Lower leg skin (tissue), 4 donors: Measurements from ENCODE around the gene SERINC5. TPM values are rescaled to one million over a fixed set of nuclear protein-coding genes. Genes with fewer than 3 reads are reported as not detected.
"Not testable (repeated sequence)": the region's sequence is repeated elsewhere in the genome, so short reads cannot be mapped to it uniquely, and the experiment has no call there.

Experiments
- DNase-seq, 2 donors: peaks; one replicate each; pipeline ENCODE4 v3.0.0-alpha.2; 2019; ENCODE audit warnings: low spot score in 2 of 2
- H3K4me3 ChIP-seq: fragments of 200-600 bp; sonication (generic); 2 replicates; pipeline ENCODE4 v1.5.1; 2017; ENCODE audit warnings: mild to moderate bottlenecking, low read depth; ENCODE audit not compliant: poor library complexity, severe bottlenecking
- CTCF ChIP-seq, 3 donors: fragments of 450-650 bp; IDR thresholded peaks; one replicate each; pipeline ENCODE4 v1.5.1; 2016; ENCODE audit warnings: antibody characterized with exemption in 3 of 3, mild to moderate bottlenecking in 3 of 3, moderate library complexity in 2 of 3
- POLR2A ChIP-seq, 2 donors: fragments of 450-650 bp; IDR thresholded peaks; one replicate each; pipeline ENCODE4 v1.6.1; 2016 to 2017; ENCODE audit warnings: antibody characterized with exemption in 2 of 2, mild to moderate bottlenecking in 1 of 2, moderate library complexity in 1 of 2
- WGBS, 2 donors: methylation state at CpG; one replicate each; pipeline ENCODE4 v1.1.5; 2018; 5-methylcytosine and 5-hydroxymethylcytosine counted together
- intact Hi-C: fragments of 100-400 bp; cut with DNase I; formaldehyde crosslinking; loops from one replicate; pipeline ENCODE4 v1.15.0; 2023; ENCODE audit warnings: low total_unique reads
- total RNA-seq, 4 donors: library from RNA; depleted of rRNA; stranded (reverse); fragments of >200 nt; gene quantifications; one replicate each; pipeline ENCODE4 v1.1.0, GENCODE V29; 2016

SERINC5 gene
- total RNA-seq: 10 to 100 TPM; 49.6 to 61.4 (median 56.3) TPM

- H3K4me3 ChIP-seq: peak within 1 kb of the TSS; percentile 60
- TF ChIP-seq CTCF (IDR thresholded peaks at IDR 0.05): no peak
- peak in 1 of 2 donors; percentile 61 for TF ChIP-seq POLR2A (IDR thresholded peaks at IDR 0.05)
- 0 to 1% methylated on average over 23 to 39 of the region's 87 CpGs for WGBS, 2 donors
- peak; percentile 75 to 96 for DNase-seq
- intact Hi-C loops: no loop called here
Measured at GRCh38 chr5:80255811-80256712, at the start of gene SERINC5. TSS of gene SERINC5 (minus strand) at chr5:80256048. CDS start at chr5:80255922, 126 bp downstream.

GRCh38 chr5:80302636-80303035 lies 46.8 kb upstream of the SERINC5 start:
- DNase-seq: no peak
- WGBS, 2 donors: 90 to 94% methylated on average over 11 of the region's 11 CpGs
- intact Hi-C loops: no loop called here
- no peak for TF ChIP-seq CTCF (IDR thresholded peaks at IDR 0.05)
- H3K4me3 ChIP-seq: no peak overlapping the region

GRCh38 chr5:80301342-80301741 lies 45.5 kb upstream of the SERINC5 start:
- H3K4me3 ChIP-seq, intact Hi-C loops, DNase-seq: not testable (repeated sequence)
- WGBS, 2 donors: no CpG with 5 or more reads among the region's 34 CpGs

- WGBS, 2 donors: 97 to 100% methylated on average over 2 to 17 of the region's 27 CpGs
- intact Hi-C loops, DNase-seq, H3K4me3 ChIP-seq: not testable (repeated sequence)
Measured at GRCh38 chr5:80300796-80301195, 44.9 kb upstream of the SERINC5 start.

GRCh38 chr5:80300125-80300524 lies 44.3 kb upstream of the SERINC5 start:
- TF ChIP-seq POLR2A (IDR thresholded peaks at IDR 0.05): no peak
- no peak for TF ChIP-seq CTCF (IDR thresholded peaks at IDR 0.05)
- DNase-seq: no peak
- intact Hi-C loops: no loop called here
- H3K4me3 ChIP-seq: no peak overlapping the region
- 73 to 96% methylated on average over 8 of the region's 8 CpGs for WGBS, 2 donors

- no peak for TF ChIP-seq POLR2A (IDR thresholded peaks at IDR 0.05)
- no peak for TF ChIP-seq CTCF (IDR thresholded peaks at IDR 0.05)
- intact Hi-C loops: no loop called here
- 93 to 100% methylated on average over 8 of the region's 8 CpGs for WGBS, 2 donors
- no peak overlapping the region for H3K4me3 ChIP-seq
- no peak for DNase-seq
Measured at GRCh38 chr5:80299601-80300000, 43.8 kb upstream of the SERINC5 start.

- DNase-seq: no peak
- H3K4me3 ChIP-seq: no peak overlapping the region
- WGBS, 2 donors: 46 to 54% methylated on average over 6 of the region's 6 CpGs
- TF ChIP-seq POLR2A (IDR thresholded peaks at IDR 0.05) (no peak), CTCF (IDR thresholded peaks at IDR 0.05) (no peak)
- intact Hi-C loops: no loop called here
Measured at GRCh38 chr5:80296121-80296520, 40.3 kb upstream of the SERINC5 start.
